SK-N-SH treated with all-trans-retinoic acid at 6 μM for 48 hours (cell line): ENCODE results near the gene FSTL3.
A peak's percentile ranks its signal among the peaks of the same experiment; 100 is the strongest.

Source experiments
- ATAC-seq: fragments of 200-7000 bp; cut with Tn5 transposase; 3 replicates; pipeline ENCODE4 v1.9.1; 2020; ENCODE audit warnings: mild to moderate bottlenecking, moderate library complexity
- ARNTL ChIP-seq: fragments of 450-650 bp; formaldehyde crosslinking; IDR thresholded peaks from 2 replicates; pipeline ENCODE4 v1.5.0; 2020; ENCODE audit warnings: low read depth, mild to moderate bottlenecking, moderate library complexity, borderline replicate concordance
- BACH2 ChIP-seq: fragments of 250-450 bp; sonication (Bioruptor Pico); IDR thresholded peaks from 2 replicates; pipeline ENCODE4 v1.9.0; 2021; ENCODE audit warnings: mild to moderate bottlenecking, borderline replicate concordance
- CSDC2 ChIP-seq: fragments of 250-450 bp; sonication (Bioruptor Pico); IDR thresholded peaks from 2 replicates; pipeline ENCODE4 v1.5.0; 2020; ENCODE audit warnings: mild to moderate bottlenecking, moderate library complexity
- ESRRG ChIP-seq: fragments of 250-450 bp; sonication (Bioruptor Pico); IDR thresholded peaks from 2 replicates; pipeline ENCODE4 v1.6.1; 2021; ENCODE audit warnings: mild to moderate bottlenecking
- GLIS3 ChIP-seq: fragments of 250-450 bp; sonication (Bioruptor Pico); IDR thresholded peaks from 2 replicates; pipeline ENCODE4 v1.5.0; 2020; ENCODE audit warnings: mild to moderate bottlenecking, moderate library complexity
- ISL1 ChIP-seq: fragments of 250-450 bp; sonication (Bioruptor Pico); IDR thresholded peaks from 2 replicates; pipeline ENCODE4 v2.1.2; 2022; ENCODE audit warnings: mild to moderate bottlenecking, moderate library complexity
- OSR1 ChIP-seq: fragments of 250-450 bp; sonication (Bioruptor Pico); IDR thresholded peaks from 2 replicates; pipeline ENCODE4 v1.8.0; 2022; ENCODE audit warnings: moderate library complexity, mild to moderate bottlenecking, inconsistent platforms
- PATZ1 ChIP-seq: fragments of 250-450 bp; sonication (Bioruptor Pico); IDR thresholded peaks from 2 replicates; pipeline ENCODE4 v1.8.0; 2020; ENCODE audit warnings: mild to moderate bottlenecking, moderate library complexity, borderline replicate concordance
- PPARA ChIP-seq: fragments of 250-450 bp; sonication (Bioruptor Pico); IDR thresholded peaks from 2 replicates; pipeline ENCODE4 v1.5.0; 2020; ENCODE audit warnings: mild to moderate bottlenecking, borderline replicate concordance
- RARB ChIP-seq: fragments of 250-450 bp; sonication (Bioruptor Pico); IDR thresholded peaks from 2 replicates; pipeline ENCODE4 v1.8.0; 2021; ENCODE audit warnings: mild to moderate bottlenecking, moderate library complexity
- SNAI2 ChIP-seq: fragments of 250-450 bp; sonication (Bioruptor Pico); IDR thresholded peaks from 2 replicates; pipeline ENCODE4 v1.5.0; 2020; ENCODE audit warnings: mild to moderate bottlenecking, moderate library complexity
- TCF4 ChIP-seq: fragments of 250-450 bp; sonication (Bioruptor Pico); IDR thresholded peaks from 2 replicates; pipeline ENCODE4 v1.8.0; 2021; ENCODE audit warnings: mild to moderate bottlenecking, moderate library complexity, borderline replicate concordance
- TOX ChIP-seq: fragments of 250-450 bp; sonication (Bioruptor Pico); IDR thresholded peaks from 2 replicates; pipeline ENCODE4 v1.8.0; 2021; ENCODE audit warnings: mild to moderate bottlenecking, moderate library complexity, borderline replicate concordance
- TSHZ2 ChIP-seq: fragments of 250-450 bp; sonication (Bioruptor Pico); IDR thresholded peaks from 2 replicates; pipeline ENCODE4 v1.5.0; 2020; ENCODE audit warnings: mild to moderate bottlenecking, moderate library complexity
- ZC3H10 ChIP-seq: fragments of 250-450 bp; sonication (Bioruptor Pico); IDR thresholded peaks from 2 replicates; pipeline ENCODE4 v1.5.1; 2021; ENCODE audit warnings: mild to moderate bottlenecking, moderate library complexity
- ZFP3 ChIP-seq: fragments of 250-450 bp; sonication (Bioruptor Pico); IDR thresholded peaks from 2 replicates; pipeline ENCODE4 v1.5.0; 2020; ENCODE audit warnings: mild to moderate bottlenecking, moderate library complexity
- ZFP30 ChIP-seq: fragments of 450-650 bp; formaldehyde crosslinking; IDR thresholded peaks from 2 replicates; pipeline ENCODE4 v1.5.0; 2022; ENCODE audit warnings: mild to moderate bottlenecking, moderate library complexity
- ZNF565 ChIP-seq: fragments of 450-650 bp; formaldehyde crosslinking; conservative IDR thresholded peaks from 2 replicates; pipeline ENCODE4 v1.5.0; 2020; ENCODE audit warnings: low read depth, mild to moderate bottlenecking, moderate library complexity
- ZNF70 ChIP-seq: fragments of 450-650 bp; formaldehyde crosslinking; IDR thresholded peaks from 2 replicates; pipeline ENCODE4 v1.5.0; 2020; ENCODE audit warnings: mild to moderate bottlenecking, moderate library complexity
- ZNF8 ChIP-seq: fragments of 450-650 bp; formaldehyde crosslinking; IDR thresholded peaks from 2 replicates; pipeline ENCODE4 v1.5.0; 2020; ENCODE audit warnings: mild to moderate bottlenecking, moderate library complexity
- TF ChIP-seq, protein P1 (sequence below): fragments of 250-450 bp; sonication (Bioruptor Pico); IDR thresholded peaks from 2 replicates; pipeline ENCODE4 v1.5.1; 2020; ENCODE audit warnings: low read depth, mild to moderate bottlenecking, moderate library complexity
- TF ChIP-seq, protein P2 (sequence below): fragments of 250-450 bp; sonication (Bioruptor Pico); IDR thresholded peaks from 2 replicates; pipeline ENCODE4 v1.5.1; 2021; ENCODE audit warnings: mild to moderate bottlenecking, moderate library complexity

The FSTL3 gene

DNA sequence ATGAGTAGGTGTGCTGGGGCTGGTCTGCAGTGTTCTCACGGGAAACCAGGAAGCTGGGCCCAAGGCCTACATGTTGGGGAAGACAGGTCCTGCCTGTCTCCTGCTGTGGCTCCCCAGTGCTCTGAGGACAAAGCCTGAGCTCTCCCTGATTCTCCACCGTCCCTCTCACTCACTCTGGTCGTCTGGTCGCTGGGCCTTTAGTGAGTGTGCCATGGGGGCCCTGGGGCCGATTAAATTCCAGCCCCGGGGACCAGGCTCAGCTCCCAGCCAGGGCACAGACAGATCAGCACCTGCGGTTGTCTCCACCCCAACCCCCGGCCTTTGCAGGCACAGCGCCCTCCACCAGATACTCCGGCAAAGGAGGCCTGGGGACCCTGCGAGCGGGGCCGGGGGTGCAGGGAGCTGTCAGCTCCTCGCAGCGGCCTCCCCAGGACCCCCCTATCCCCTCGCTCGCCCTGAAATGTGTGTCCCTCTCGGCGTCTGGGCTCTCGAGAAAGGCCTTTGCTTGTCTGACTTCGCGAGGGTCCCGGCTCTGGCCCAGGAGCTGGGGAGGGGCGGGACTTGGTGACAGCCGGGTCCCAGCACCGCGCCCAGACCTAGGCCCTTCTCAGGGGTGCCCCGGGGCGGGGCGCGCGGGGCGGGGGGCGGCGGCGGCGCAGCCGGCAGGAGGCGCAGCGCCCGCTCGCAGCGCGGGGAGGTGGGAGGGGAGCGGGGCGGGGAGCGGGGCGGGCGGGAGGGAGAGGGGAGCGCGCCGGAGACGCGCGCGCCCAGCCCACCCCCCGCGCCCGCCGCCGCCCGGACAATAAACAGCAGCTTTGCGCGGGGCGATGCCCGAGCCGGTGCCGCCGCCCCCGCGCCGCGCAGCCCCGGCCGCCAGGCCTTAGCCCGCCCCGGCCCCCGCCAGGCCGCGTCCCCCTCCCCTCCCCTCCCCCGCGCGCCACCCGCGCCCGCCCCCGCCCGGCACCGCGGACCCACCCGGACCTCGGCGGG is 32.3 kb downstream of the FSTL3 start, which contains the start of gene PALM:
Gene PALM (plus strand): TSS at position 782 of the 990 bp plus-strand sequence. CDS start 212 bp downstream, outside the sequence.
- ATAC-seq: peak; percentile 42; the same call in 2 of the 3 replicates
- TF ChIP-seq RARB (CRISPR knock-in tag) (no peak), ZFP30 (CRISPR knock-in tag) (no peak), OSR1 (CRISPR knock-in tag) (no peak), TSHZ2 (CRISPR knock-in tag) (no peak), ZNF565 (CRISPR knock-in tag) (no peak), ZNF8 (CRISPR knock-in tag) (no peak), GLIS3 (CRISPR knock-in tag) (no peak), TCF4 (no peak), ZNF70 (no peak), ZFP3 (CRISPR knock-in tag) (no peak), ZC3H10 (CRISPR knock-in tag) (no peak), PPARA (CRISPR knock-in tag) (no peak), SNAI2 (CRISPR knock-in tag) (no peak), TOX (no peak), ARNTL (no peak), ESRRG (CRISPR knock-in tag) (no peak)
- TF ChIP-seq, protein P1, sequence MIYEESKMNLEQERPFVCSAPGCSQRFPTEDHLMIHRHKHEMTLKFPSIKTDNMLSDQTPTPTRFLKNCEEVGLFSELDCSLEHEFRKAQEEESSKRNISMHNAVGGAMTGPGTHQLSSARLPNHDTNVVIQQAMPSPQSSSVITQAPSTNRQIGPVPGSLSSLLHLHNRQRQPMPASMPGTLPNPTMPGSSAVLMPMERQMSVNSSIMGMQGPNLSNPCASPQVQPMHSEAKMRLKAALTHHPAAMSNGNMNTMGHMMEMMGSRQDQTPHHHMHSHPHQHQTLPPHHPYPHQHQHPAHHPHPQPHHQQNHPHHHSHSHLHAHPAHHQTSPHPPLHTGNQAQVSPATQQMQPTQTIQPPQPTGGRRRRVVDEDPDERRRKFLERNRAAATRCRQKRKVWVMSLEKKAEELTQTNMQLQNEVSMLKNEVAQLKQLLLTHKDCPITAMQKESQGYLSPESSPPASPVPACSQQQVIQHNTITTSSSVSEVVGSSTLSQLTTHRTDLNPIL (CRISPR knock-in tag): no peak

- ATAC-seq: peak; percentile 20
Measured at GRCh38 chr19:709196-709964, 33.2 kb downstream of the FSTL3 start.

More at GRCh38 chr19:709196-709964, 33.2 kb downstream of the FSTL3 start:
- no peak for TF ChIP-seq TSHZ2 (CRISPR knock-in tag)
- no peak for TF ChIP-seq ZNF70
- TF ChIP-seq CSDC2 (CRISPR knock-in tag): no peak
- TF ChIP-seq ARNTL: no peak
- TF ChIP-seq ZNF8 (CRISPR knock-in tag): no peak
- TF ChIP-seq ZC3H10 (CRISPR knock-in tag): no peak
- TF ChIP-seq RARB (CRISPR knock-in tag): no peak
- no peak for TF ChIP-seq ZFP30 (CRISPR knock-in tag)
- no peak for TF ChIP-seq ISL1 (CRISPR knock-in tag)
- TF ChIP-seq ZNF565 (CRISPR knock-in tag): no peak
- TF ChIP-seq ZFP3 (CRISPR knock-in tag): no peak
- no peak for TF ChIP-seq OSR1 (CRISPR knock-in tag)
- no peak for TF ChIP-seq TCF4
- TF ChIP-seq GLIS3 (CRISPR knock-in tag): no peak
- no peak for TF ChIP-seq BACH2 (CRISPR knock-in tag)
- TF ChIP-seq PATZ1 (CRISPR knock-in tag): no peak
- TF ChIP-seq, protein P2, sequence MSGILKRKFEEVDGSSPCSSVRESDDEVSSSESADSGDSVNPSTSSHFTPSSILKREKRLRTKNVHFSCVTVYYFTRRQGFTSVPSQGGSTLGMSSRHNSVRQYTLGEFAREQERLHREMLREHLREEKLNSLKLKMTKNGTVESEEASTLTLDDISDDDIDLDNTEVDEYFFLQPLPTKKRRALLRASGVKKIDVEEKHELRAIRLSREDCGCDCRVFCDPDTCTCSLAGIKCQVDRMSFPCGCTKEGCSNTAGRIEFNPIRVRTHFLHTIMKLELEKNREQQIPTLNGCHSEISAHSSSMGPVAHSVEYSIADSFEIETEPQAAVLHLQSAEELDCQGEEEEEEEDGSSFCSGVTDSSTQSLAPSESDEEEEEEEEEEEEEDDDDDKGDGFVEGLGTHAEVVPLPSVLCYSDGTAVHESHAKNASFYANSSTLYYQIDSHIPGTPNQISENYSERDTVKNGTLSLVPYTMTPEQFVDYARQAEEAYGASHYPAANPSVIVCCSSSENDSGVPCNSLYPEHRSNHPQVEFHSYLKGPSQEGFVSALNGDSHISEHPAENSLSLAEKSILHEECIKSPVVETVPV (CRISPR knock-in tag): no peak
